Measurements from ENCODE around the gene SOX15. TPM values are rescaled to one million over a fixed set of nuclear protein-coding genes. Genes with fewer than 3 reads are reported as not detected.

The SOX15 gene
- total RNA-seq, 1 donor from 2014 or later, result 0.24 TPM

GRCh38 chr17:7538891-7539545 is 50.9 kb downstream of the SOX15 start:
- ChIA-PET POLR2A (no interaction called here), CTCF (no interaction called here)
- DNase-seq, result no peak
- TF ChIP-seq CTCF (IDR thresholded peaks at IDR 0.05), result no peak
- ATAC-seq (ENCODE audit: low read depth), result no peak
- H3K27ac Mint-ChIP-seq, result no peak overlapping the region
- no peaks in the 10 kb centered on the region for H3K27me3 Mint-ChIP-seq
- intact Hi-C loops (cut with micrococcal nuclease), result no loop called here
- no peaks in the 10 kb centered on the region for H3K36me3 Mint-ChIP-seq (ENCODE audit: low read depth)
- H3K9me3 Mint-ChIP-seq, result no peaks in the 10 kb centered on the region
- no peak overlapping the region for H3K4me3 Mint-ChIP-seq
- H3K4me1 Mint-ChIP-seq, result no peaks in the 10 kb centered on the region

Other genes starting within 250 kb of the SOX15 start
- gene KCTD11, start 237.9 kb downstream of the SOX15 start, total RNA-seq, result 7.2 and 7.8 TPM in 2 replicates
- not detected in 2 replicates for gene TMEM95, start 234.9 kb downstream of the SOX15 start, total RNA-seq
- gene TNK1, start 209.0 kb downstream of the SOX15 start, total RNA-seq, result 3.5 and 5.8 TPM in 2 replicates
- 31.7 and 35.2 TPM in 2 replicates for gene PLSCR3, start 195.6 kb downstream of the SOX15 start, total RNA-seq
- gene TMEM256, start 186.0 kb downstream of the SOX15 start, total RNA-seq, result 98.2 and 117 TPM in 2 replicates
- 0.66 and 1.1 TPM in 2 replicates for gene NLGN2, start 182.2 kb downstream of the SOX15 start, total RNA-seq
- not detected in 2 replicates for gene SPEM1, start 169.8 kb downstream of the SOX15 start, total RNA-seq
- gene SPEM2, start 164.5 kb downstream of the SOX15 start, total RNA-seq, result not detected in 2 replicates
- not detected in 2 replicates for gene SPEM3, start 161.2 kb downstream of the SOX15 start, total RNA-seq
- gene TMEM102, start 154.7 kb downstream of the SOX15 start, total RNA-seq, result 13.4 and 14.8 TPM in 2 replicates
- gene FGF11, start 150.6 kb downstream of the SOX15 start, total RNA-seq, result 1.3 and 2.8 TPM in 2 replicates
- gene CHRNB1, start 145.0 kb downstream of the SOX15 start, total RNA-seq, result 5.9 and 6.0 TPM in 2 replicates
- gene ZBTB4, start 110.5 kb downstream of the SOX15 start, total RNA-seq, result 28.8 and 30.5 TPM in 2 replicates
- not detected in 2 replicates for gene SLC35G6, start 108.6 kb downstream of the SOX15 start, total RNA-seq
- gene POLR2A, start 105.7 kb downstream of the SOX15 start, total RNA-seq, result 148 and 162 TPM in 2 replicates
- 25.2 and 30.7 TPM in 2 replicates for gene TNFSF12, start 41.0 kb downstream of the SOX15 start, total RNA-seq
- gene TNFSF13, start 31.3 kb downstream of the SOX15 start, total RNA-seq, result 14.4 and 15.3 TPM in 2 replicates
- 49.6 and 55.8 TPM in 2 replicates for gene SENP3, start 28.2 kb downstream of the SOX15 start, total RNA-seq
- 7.2 and 7.8 TPM in 2 replicates for gene CD68, start 10.5 kb downstream of the SOX15 start, total RNA-seq
- 50.7 and 58.9 TPM in 2 replicates for gene MPDU1, start 6.2 kb downstream of the SOX15 start, total RNA-seq
- gene FXR2, start 24.8 kb upstream of the SOX15 start, total RNA-seq, result 27.5 and 32.4 TPM in 2 replicates
- 44.5 and 45.0 TPM in 2 replicates for gene SAT2, start 37.7 kb upstream of the SOX15 start, total RNA-seq
- not detected in 2 replicates for gene SHBG, start 40.0 kb upstream of the SOX15 start, total RNA-seq
- not detected in 2 replicates for gene ATP1B2, start 60.8 kb upstream of the SOX15 start, total RNA-seq
- gene TP53, start 97.4 kb upstream of the SOX15 start, total RNA-seq, result 217 and 220 TPM in 2 replicates
- gene WRAP53, start 98.4 kb upstream of the SOX15 start, total RNA-seq, result 17.1 and 17.6 TPM in 2 replicates
- gene EFNB3, start 115.1 kb upstream of the SOX15 start, total RNA-seq, result not detected in 2 replicates
- gene DNAH2, start 127.7 kb upstream of the SOX15 start, total RNA-seq, result not detected in 2 replicates
- gene KDM6B, start 244.1 kb upstream of the SOX15 start, total RNA-seq, result 70.8 and 72.5 TPM in 2 replicates